Astrocyte (in vitro differentiated cells and primary cell): ENCODE data around the gene DCST1. TPM values are rescaled to one million over a fixed set of nuclear protein-coding genes. Genes with fewer than 3 reads are reported as not detected.
"Not testable (repeated sequence)": the region's sequence is repeated elsewhere in the genome, so short reads cannot be mapped to it uniquely, and the experiment has no call there.

Experiments
- DNase-seq: peaks from one replicate; pipeline ENCODE4 v3.0.0-alpha.2; 2010; ENCODE audit warnings: low read depth
- FAIRE-seq: peaks from 2 replicates; lab custom pipeline; 2011; peaks lifted over from hg19 to GRCh38; lab: Jason Lieb, UNC
- H2AFZ ChIP-seq: 2 replicates; pipeline ENCODE4 v1.6.0; 2012; ENCODE audit warnings: low read depth, low read length, inconsistent platforms
- H3K27ac ChIP-seq: 2 replicates; pipeline ENCODE4 v1.5.1; 2011; ENCODE audit warnings: low read depth, low read length, inconsistent platforms
- H3K27me3 ChIP-seq: 2 replicates; pipeline ENCODE4 v1.6.0; 2011; ENCODE audit warnings: low read length, inconsistent platforms; ENCODE audit not compliant: insufficient read depth
- H3K36me3 ChIP-seq: 2 replicates; pipeline ENCODE4 v1.5.1; 2011; ENCODE audit warnings: low read length, inconsistent platforms; ENCODE audit not compliant: insufficient read depth
- H3K4me1 ChIP-seq: 2 replicates; pipeline ENCODE4 v1.5.1; 2011; ENCODE audit warnings: low read length, inconsistent platforms; ENCODE audit not compliant: insufficient read depth
- H3K4me2 ChIP-seq: 2 replicates; pipeline ENCODE4 v1.6.0; 2012; ENCODE audit warnings: low read length, inconsistent platforms
- H3K4me3 ChIP-seq: 2 replicates; pipeline ENCODE4 v1.5.1; 2011; ENCODE audit warnings: low read depth, mild to moderate bottlenecking, low read length, inconsistent platforms; ENCODE audit not compliant: insufficient read depth
- H3K79me2 ChIP-seq: 2 replicates; pipeline ENCODE4 v1.6.0; 2012; ENCODE audit warnings: mild to moderate bottlenecking, low read length, inconsistent platforms; ENCODE audit not compliant: insufficient read depth
- H3K9ac ChIP-seq: 2 replicates; pipeline ENCODE4 v1.6.0; 2012; ENCODE audit warnings: mild to moderate bottlenecking, low read length, inconsistent platforms
- H3K9me3 ChIP-seq: 2 replicates; pipeline ENCODE4 v1.5.1; 2012; ENCODE audit warnings: low read depth, mild to moderate bottlenecking, low read length, inconsistent platforms; ENCODE audit not compliant: insufficient read depth
- H4K20me1 ChIP-seq: 2 replicates; pipeline ENCODE4 v1.6.0; 2012; ENCODE audit warnings: low read length, inconsistent platforms; ENCODE audit not compliant: insufficient read depth
- H3K27ac Mint-ChIP-seq: one replicate; pipeline ENCODE4 v1.8.0; 2021; ENCODE audit warnings: mild to moderate bottlenecking, mixed read lengths; ENCODE audit not compliant: unreplicated experiment
- H3K27me3 Mint-ChIP-seq: one replicate; pipeline ENCODE4 v1.8.0; 2021; ENCODE audit warnings: low read depth, mixed read lengths; ENCODE audit not compliant: unreplicated experiment
- H3K36me3 Mint-ChIP-seq: one replicate; pipeline ENCODE4 v1.8.0; 2021; ENCODE audit warnings: low read depth, mixed read lengths; ENCODE audit not compliant: unreplicated experiment
- H3K4me1 Mint-ChIP-seq: one replicate; pipeline ENCODE4 v1.8.0; 2021; ENCODE audit warnings: low read depth, mixed read lengths; ENCODE audit not compliant: unreplicated experiment
- H3K4me3 Mint-ChIP-seq: one replicate; pipeline ENCODE4 v1.8.0; 2021; ENCODE audit warnings: mild to moderate bottlenecking, moderate library complexity, mixed read lengths; ENCODE audit not compliant: unreplicated experiment
- H3K9me3 Mint-ChIP-seq: one replicate; pipeline ENCODE4 v1.8.0; 2021; ENCODE audit warnings: mild to moderate bottlenecking, mixed read lengths; ENCODE audit not compliant: unreplicated experiment
- EZH2 ChIP-seq: IDR thresholded peaks from 2 replicates; pipeline ENCODE4 v1.6.1; 2012; ENCODE audit warnings: mild to moderate bottlenecking, low read length, inconsistent platforms; ENCODE audit not compliant: insufficient read depth
- total RNA-seq: library from RNA; stranded (reverse); gene quantifications from 2 replicates; pipeline ENCODE4 v1.2.1, GENCODE V29; 2021
- TF ChIP-seq, protein P1 (sequence below): IDR thresholded peaks from 2 replicates; pipeline ENCODE4 v1.5.1; 2011; ENCODE audit warnings: low read depth, mild to moderate bottlenecking, inconsistent platforms, low read length, moderate library complexity; ENCODE audit not compliant: insufficient read depth

The DCST1 gene
- total RNA-seq, 1 donor from 2014 or later, result not detected

DNA sequence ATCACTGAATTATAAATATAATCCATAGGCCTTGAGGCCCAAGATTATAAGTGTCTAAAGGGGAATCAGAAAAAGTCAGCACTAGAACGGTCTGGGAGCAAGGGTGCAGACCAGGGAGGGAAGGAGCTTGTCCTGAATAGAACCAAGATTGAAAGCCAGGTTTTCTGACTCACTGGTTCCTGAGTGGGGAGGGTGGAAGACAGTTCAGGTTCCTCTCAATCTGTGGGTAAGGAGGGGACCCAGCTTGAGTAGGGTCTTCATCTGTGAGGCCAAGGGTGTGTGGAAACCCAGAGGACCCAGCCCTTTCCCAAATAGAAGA lies 39.4 kb upstream of the DCST1 start:
- Histone ChIP-seq H3K4me1 (peaks cover 7% of the 10 kb centered on the region), H3K27me3 (no peaks in the 10 kb centered on the region), H3K4me3 (no peak overlapping the region), H3K4me2 (no peak overlapping the region), H3K36me3 (peaks cover 4% of the 10 kb centered on the region), H2AFZ (no peak overlapping the region), H4K20me1 (peaks cover 12% of the 10 kb centered on the region), H3K27ac (no peak overlapping the region), H3K9me3 (no peaks in the 10 kb centered on the region), H3K9ac (no peak overlapping the region), H3K79me2 (peaks cover 9% of the 10 kb centered on the region)
- no peaks in the 10 kb centered on the region for H3K9me3 Mint-ChIP-seq
- peaks cover 4% of the 10 kb centered on the region for H3K36me3 Mint-ChIP-seq
- peaks cover 26% of the 10 kb centered on the region for H3K4me1 Mint-ChIP-seq
- no peak for DNase-seq
- H3K27ac Mint-ChIP-seq, result peak overlapping the region; percentile 84
- FAIRE-seq, result no peak
- TF ChIP-seq, protein P1, sequence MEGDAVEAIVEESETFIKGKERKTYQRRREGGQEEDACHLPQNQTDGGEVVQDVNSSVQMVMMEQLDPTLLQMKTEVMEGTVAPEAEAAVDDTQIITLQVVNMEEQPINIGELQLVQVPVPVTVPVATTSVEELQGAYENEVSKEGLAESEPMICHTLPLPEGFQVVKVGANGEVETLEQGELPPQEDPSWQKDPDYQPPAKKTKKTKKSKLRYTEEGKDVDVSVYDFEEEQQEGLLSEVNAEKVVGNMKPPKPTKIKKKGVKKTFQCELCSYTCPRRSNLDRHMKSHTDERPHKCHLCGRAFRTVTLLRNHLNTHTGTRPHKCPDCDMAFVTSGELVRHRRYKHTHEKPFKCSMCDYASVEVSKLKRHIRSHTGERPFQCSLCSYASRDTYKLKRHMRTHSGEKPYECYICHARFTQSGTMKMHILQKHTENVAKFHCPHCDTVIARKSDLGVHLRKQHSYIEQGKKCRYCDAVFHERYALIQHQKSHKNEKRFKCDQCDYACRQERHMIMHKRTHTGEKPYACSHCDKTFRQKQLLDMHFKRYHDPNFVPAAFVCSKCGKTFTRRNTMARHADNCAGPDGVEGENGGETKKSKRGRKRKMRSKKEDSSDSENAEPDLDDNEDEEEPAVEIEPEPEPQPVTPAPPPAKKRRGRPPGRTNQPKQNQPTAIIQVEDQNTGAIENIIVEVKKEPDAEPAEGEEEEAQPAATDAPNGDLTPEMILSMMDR, result no peak
- TF ChIP-seq EZH2, result no peak
- no peak overlapping the region for H3K4me3 Mint-ChIP-seq
- H3K27me3 Mint-ChIP-seq, result no peaks in the 10 kb centered on the region

DNA sequence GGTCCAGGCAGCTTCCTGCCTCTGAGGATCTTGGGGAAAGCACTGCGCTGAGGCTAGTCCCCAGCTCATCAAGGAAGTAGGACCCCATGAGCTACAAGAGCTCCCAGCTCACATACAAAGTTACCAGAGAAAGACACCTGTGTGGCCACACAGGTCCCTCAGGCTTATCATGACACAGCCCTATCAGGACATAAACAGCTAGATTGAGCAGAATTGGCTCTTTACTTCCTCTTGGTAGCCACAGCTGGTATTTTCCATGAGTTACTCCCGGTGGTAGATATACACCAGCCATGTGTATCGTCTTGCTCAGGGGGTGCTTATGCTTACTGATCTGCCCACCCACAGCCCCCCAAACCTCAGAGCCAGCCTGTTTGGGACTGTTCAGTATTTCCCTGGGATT lies 39.0 kb upstream of the DCST1 start:
- Histone ChIP-seq H3K4me1 (peaks cover 8% of the 10 kb centered on the region), H3K36me3 (peaks cover 4% of the 10 kb centered on the region), H3K4me3 (no peak overlapping the region), H3K79me2 (peaks cover 5% of the 10 kb centered on the region), H2AFZ (no peak overlapping the region), H3K27me3 (no peaks in the 10 kb centered on the region), H3K27ac (no peak overlapping the region), H3K9ac (no peak overlapping the region), H3K9me3 (no peaks in the 10 kb centered on the region), H3K4me2 (no peak overlapping the region), H4K20me1 (peaks cover 9% of the 10 kb centered on the region)
- H3K36me3 Mint-ChIP-seq, result peaks cover 3% of the 10 kb centered on the region
- FAIRE-seq (no peak), DNase-seq (no peak)
- no peak overlapping the region for H3K4me3 Mint-ChIP-seq
- H3K27ac Mint-ChIP-seq, result peak overlapping the region; percentile 84
- no peak for TF ChIP-seq EZH2
- TF ChIP-seq, protein P1, result no peak
- no peaks in the 10 kb centered on the region for H3K9me3 Mint-ChIP-seq
- peaks cover 26% of the 10 kb centered on the region for H3K4me1 Mint-ChIP-seq
- H3K27me3 Mint-ChIP-seq, result no peaks in the 10 kb centered on the region

DNA sequence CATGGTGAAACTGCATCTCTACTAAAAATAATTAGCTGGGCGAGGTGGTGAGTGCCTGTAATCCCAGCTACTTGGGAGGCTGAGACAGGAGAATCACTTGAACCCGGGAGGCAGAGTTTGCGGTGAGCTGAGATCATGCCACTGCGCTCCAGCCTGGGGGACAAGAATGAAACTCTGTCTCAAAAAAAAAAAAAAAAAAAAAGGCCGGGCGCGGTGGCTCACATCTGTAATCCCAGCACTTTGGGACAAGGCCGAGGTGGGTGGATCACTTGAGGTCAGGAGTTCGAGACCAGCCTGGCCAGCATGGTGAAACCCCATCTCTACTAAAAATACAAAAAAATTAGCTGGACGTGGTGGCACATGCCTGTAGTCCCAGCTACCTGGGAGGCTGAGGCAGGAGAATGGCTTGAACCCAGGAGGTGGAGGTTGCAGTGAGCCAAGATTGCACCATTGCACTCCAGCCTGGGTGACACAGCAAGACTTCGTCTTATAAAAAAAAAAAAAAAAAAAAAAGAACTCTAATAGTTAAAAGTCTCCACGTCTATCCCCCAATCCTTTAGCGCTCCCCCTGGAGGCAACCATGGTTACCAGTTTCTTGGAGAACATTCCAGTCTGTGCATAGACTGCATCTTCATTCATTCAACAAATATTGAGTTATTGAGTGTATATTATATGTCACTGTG lies 38.2 kb upstream of the DCST1 start:
- H4K20me1 ChIP-seq, H2AFZ ChIP-seq, H3K9ac ChIP-seq, H3K27me3 ChIP-seq, H3K27ac ChIP-seq, H3K79me2 ChIP-seq, H3K4me2 ChIP-seq, H3K36me3 Mint-ChIP-seq, H3K27me3 Mint-ChIP-seq, H3K9me3 ChIP-seq, FAIRE-seq, H3K9me3 Mint-ChIP-seq, H3K4me3 ChIP-seq, H3K36me3 ChIP-seq: not testable (repeated sequence)
- peaks cover 16% of the 10 kb centered on the region for H3K4me1 ChIP-seq
- H3K27ac Mint-ChIP-seq, result peak overlapping the region; percentile 82
- TF ChIP-seq, protein P1, result peak; percentile 68
- H3K4me1 Mint-ChIP-seq, result peaks cover 32% of the 10 kb centered on the region
- peak overlapping the region; percentile 2 for H3K4me3 Mint-ChIP-seq
- peak; percentile 75 for DNase-seq
